ENCODE results near the gene CLDN9. TPM values are rescaled to one million over a fixed set of nuclear protein-coding genes. Genes with fewer than 3 reads are reported as not detected.

CLDN9 gene
- total and polyA plus RNA-seq, 9 of the 15 experiments (the other 6 are each of a cell fraction or from before 2014, with no cell fraction given): 0.12 to 0.44 (median 0.22) TPM; not detected in 4

DNA sequence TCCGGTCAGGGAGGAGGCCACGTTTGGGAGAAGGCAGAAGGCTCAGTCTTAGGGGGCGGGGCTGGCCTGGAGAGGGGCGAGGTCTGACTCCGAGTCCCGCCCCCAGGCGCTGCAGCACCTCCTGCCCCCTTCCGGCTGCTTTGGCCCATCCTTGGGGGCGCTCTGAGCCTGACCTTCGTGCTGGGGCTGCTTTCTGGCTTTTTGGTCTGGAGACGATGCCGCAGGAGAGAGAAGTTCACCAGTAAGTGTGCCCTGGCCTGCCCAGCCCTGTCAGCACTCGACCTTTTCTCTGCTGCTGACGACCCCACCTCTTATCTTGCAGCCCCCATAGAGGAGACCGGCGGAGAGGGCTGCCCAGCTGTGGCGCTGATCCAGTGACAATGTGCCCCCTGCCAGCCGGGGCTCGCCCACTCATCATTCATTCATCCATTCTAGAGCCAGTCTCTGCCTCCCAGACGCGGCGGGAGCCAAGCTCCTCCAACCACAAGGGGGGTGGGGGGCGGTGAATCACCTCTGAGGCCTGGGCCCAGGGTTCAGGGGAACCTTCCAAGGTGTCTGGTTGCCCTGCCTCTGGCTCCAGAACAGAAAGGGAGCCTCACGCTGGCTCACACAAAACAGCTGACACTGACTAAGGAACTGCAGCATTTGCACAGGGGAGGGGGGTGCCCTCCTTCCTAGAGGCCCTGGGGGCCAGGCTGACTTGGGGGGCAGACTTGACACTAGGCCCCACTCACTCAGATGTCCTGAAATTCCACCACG, 8.9 kb downstream of the CLDN9 start (continued):
- TF ChIP-seq TAL1 (IDR thresholded peaks at IDR 0.05) (no peak), TRIM28 (IDR thresholded peaks at IDR 0.05) (no peak), ZNF445 (CRISPR knock-in tag; IDR thresholded peaks at IDR 0.05; ENCODE audit: low read depth) (no peak), SRSF7 (optimal IDR thresholded peaks at IDR 0.05; ENCODE audit: low read depth, low read length) (no peak), BRCA1 (IDR thresholded peaks at IDR 0.05) (no peak), BRCA1 (CRISPR knock-in tag; IDR thresholded peaks at IDR 0.05) (0 out of 2 replicates have a peak, but pooled peaks have one; percentile 77), ELF4 (CRISPR knock-in tag; IDR thresholded peaks at IDR 0.05) (no peak), SAP30 (IDR thresholded peaks at IDR 0.05; ENCODE audit: borderline replicate concordance, insufficient read depth, low read depth, low read length, poor library complexity, severe bottlenecking) (no peak), ASH1L (IDR thresholded peaks at IDR 0.05; ENCODE audit: borderline replicate concordance, low read depth, partially characterized antibody) (no peak), ILK (tag; IDR thresholded peaks at IDR 0.05; ENCODE audit: borderline replicate concordance, low read depth) (no peak), CAMTA2 (CRISPR knock-in tag; conservative IDR thresholded peaks at IDR 0.05) (no peak), TEAD1 (CRISPR knock-in tag; IDR thresholded peaks at IDR 0.05) (peak in 1 of 2 experiments; percentile 35; a peak in 1 of 4 replicates), ZNF224 (CRISPR knock-in tag; IDR thresholded peaks at IDR 0.05) (no peak), PURB (CRISPR knock-in tag; IDR thresholded peaks at IDR 0.05; ENCODE audit: low read depth) (no peak), CXXC5 (CRISPR knock-in tag; IDR thresholded peaks at IDR 0.05) (no peak), NCOA2 (IDR thresholded peaks at IDR 0.05; ENCODE audit: partially characterized antibody in 2 of 2) (no peak), RFX7 (CRISPR knock-in tag; IDR thresholded peaks at IDR 0.05) (no peak)
- TF ChIP-seq, protein P1, sequence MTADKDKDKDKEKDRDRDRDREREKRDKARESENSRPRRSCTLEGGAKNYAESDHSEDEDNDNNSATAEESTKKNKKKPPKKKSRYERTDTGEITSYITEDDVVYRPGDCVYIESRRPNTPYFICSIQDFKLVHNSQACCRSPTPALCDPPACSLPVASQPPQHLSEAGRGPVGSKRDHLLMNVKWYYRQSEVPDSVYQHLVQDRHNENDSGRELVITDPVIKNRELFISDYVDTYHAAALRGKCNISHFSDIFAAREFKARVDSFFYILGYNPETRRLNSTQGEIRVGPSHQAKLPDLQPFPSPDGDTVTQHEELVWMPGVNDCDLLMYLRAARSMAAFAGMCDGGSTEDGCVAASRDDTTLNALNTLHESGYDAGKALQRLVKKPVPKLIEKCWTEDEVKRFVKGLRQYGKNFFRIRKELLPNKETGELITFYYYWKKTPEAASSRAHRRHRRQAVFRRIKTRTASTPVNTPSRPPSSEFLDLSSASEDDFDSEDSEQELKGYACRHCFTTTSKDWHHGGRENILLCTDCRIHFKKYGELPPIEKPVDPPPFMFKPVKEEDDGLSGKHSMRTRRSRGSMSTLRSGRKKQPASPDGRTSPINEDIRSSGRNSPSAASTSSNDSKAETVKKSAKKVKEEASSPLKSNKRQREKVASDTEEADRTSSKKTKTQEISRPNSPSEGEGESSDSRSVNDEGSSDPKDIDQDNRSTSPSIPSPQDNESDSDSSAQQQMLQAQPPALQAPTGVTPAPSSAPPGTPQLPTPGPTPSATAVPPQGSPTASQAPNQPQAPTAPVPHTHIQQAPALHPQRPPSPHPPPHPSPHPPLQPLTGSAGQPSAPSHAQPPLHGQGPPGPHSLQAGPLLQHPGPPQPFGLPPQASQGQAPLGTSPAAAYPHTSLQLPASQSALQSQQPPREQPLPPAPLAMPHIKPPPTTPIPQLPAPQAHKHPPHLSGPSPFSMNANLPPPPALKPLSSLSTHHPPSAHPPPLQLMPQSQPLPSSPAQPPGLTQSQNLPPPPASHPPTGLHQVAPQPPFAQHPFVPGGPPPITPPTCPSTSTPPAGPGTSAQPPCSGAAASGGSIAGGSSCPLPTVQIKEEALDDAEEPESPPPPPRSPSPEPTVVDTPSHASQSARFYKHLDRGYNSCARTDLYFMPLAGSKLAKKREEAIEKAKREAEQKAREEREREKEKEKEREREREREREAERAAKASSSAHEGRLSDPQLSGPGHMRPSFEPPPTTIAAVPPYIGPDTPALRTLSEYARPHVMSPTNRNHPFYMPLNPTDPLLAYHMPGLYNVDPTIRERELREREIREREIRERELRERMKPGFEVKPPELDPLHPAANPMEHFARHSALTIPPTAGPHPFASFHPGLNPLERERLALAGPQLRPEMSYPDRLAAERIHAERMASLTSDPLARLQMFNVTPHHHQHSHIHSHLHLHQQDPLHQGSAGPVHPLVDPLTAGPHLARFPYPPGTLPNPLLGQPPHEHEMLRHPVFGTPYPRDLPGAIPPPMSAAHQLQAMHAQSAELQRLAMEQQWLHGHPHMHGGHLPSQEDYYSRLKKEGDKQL (CRISPR knock-in tag; IDR thresholded peaks at IDR 0.05; ENCODE audit: borderline replicate concordance): no peak
- TF ChIP-seq, protein P2, sequence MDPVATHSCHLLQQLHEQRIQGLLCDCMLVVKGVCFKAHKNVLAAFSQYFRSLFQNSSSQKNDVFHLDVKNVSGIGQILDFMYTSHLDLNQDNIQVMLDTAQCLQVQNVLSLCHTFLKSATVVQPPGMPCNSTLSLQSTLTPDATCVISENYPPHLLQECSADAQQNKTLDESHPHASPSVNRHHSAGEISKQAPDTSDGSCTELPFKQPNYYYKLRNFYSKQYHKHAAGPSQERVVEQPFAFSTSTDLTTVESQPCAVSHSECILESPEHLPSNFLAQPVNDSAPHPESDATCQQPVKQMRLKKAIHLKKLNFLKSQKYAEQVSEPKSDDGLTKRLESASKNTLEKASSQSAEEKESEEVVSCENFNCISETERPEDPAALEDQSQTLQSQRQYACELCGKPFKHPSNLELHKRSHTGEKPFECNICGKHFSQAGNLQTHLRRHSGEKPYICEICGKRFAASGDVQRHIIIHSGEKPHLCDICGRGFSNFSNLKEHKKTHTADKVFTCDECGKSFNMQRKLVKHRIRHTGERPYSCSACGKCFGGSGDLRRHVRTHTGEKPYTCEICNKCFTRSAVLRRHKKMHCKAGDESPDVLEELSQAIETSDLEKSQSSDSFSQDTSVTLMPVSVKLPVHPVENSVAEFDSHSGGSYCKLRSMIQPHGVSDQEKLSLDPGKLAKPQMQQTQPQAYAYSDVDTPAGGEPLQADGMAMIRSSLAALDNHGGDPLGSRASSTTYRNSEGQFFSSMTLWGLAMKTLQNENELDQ (CRISPR knock-in tag; IDR thresholded peaks at IDR 0.05; ENCODE audit: borderline replicate concordance): no peak
